Neural progenitor cell (in vitro differentiated cells): ENCODE measurements around the gene USP31.

Experiments
- EZH2 ChIP-seq: fragments of 200-600 bp; sonication (generic); IDR thresholded peaks from 2 replicates; pipeline ENCODE4 v1.6.1; 2017; ENCODE audit warnings: antibody characterized with exemption, mild to moderate bottlenecking, moderate library complexity
- EZH2phosphoT487 ChIP-seq: fragments of 200-600 bp; sonication (generic); IDR thresholded peaks from 2 replicates; pipeline ENCODE4 v1.6.1; 2017; ENCODE audit warnings: antibody characterized with exemption
- TF ChIP-seq, protein P1 (sequence below): fragments of 200-600 bp; sonication (generic); IDR thresholded peaks from 2 replicates; pipeline ENCODE4 v1.5.1; 2017; ENCODE audit warnings: antibody characterized with exemption, mild to moderate bottlenecking

GRCh38 chr16:23186171-23186570, 36.9 kb upstream of the USP31 start:
- TF ChIP-seq, protein P1, sequence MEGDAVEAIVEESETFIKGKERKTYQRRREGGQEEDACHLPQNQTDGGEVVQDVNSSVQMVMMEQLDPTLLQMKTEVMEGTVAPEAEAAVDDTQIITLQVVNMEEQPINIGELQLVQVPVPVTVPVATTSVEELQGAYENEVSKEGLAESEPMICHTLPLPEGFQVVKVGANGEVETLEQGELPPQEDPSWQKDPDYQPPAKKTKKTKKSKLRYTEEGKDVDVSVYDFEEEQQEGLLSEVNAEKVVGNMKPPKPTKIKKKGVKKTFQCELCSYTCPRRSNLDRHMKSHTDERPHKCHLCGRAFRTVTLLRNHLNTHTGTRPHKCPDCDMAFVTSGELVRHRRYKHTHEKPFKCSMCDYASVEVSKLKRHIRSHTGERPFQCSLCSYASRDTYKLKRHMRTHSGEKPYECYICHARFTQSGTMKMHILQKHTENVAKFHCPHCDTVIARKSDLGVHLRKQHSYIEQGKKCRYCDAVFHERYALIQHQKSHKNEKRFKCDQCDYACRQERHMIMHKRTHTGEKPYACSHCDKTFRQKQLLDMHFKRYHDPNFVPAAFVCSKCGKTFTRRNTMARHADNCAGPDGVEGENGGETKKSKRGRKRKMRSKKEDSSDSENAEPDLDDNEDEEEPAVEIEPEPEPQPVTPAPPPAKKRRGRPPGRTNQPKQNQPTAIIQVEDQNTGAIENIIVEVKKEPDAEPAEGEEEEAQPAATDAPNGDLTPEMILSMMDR = no peak
- TF ChIP-seq EZH2 (no peak), EZH2phosphoT487 (no peak)
